Activated T-helper 2 cell treated with anti-CD3 and anti-CD28 coated beads, Interferon-gamma antibody, Interleukin-2, Interleukin-4, amounts not matched to agents 10 μg/mL and 5 μg/mL and 100 μg/mL, durations not matched to agents 14 hours and 24 hours and 36 hours (primary cell): ENCODE results near the gene UBA1. TPM values are rescaled to one million over a fixed set of nuclear protein-coding genes. Genes with fewer than 3 reads are reported as not detected.

Source experiments
- DNase-seq: peaks from one replicate; pipeline ENCODE4 v3.0.0; 2021; ENCODE audit warnings: low spot score
- H3K27ac Mint-ChIP-seq: one replicate; pipeline ENCODE4 v1.8.0; 2021; ENCODE audit warnings: mixed read lengths
- H3K27me3 Mint-ChIP-seq: one replicate; pipeline ENCODE4 v1.8.0; 2021; ENCODE audit warnings: low read depth, mixed read lengths
- H3K36me3 Mint-ChIP-seq: one replicate; pipeline ENCODE4 v1.8.0; 2021; ENCODE audit warnings: low read depth, mixed read lengths
- H3K4me1 Mint-ChIP-seq: one replicate; pipeline ENCODE4 v1.8.0; 2021; ENCODE audit warnings: low read depth, mixed read lengths
- H3K4me3 Mint-ChIP-seq: one replicate; pipeline ENCODE4 v1.8.0; 2021; ENCODE audit warnings: low read depth, mild to moderate bottlenecking, moderate library complexity, mixed read lengths
- H3K9me3 Mint-ChIP-seq: one replicate; pipeline ENCODE4 v1.8.0; 2021; ENCODE audit warnings: mixed read lengths
- intact Hi-C: fragments of 100-400 bp; cut with micrococcal nuclease; formaldehyde crosslinking; loops from one replicate; pipeline ENCODE4 v1.15.1; 2023
- total RNA-seq: library from RNA; stranded (reverse); gene quantifications from 2 replicates; pipeline ENCODE4 v1.2.3, GENCODE V29; 2022

UBA1 gene
- total RNA-seq, 1 donor from 2014 or later: 242 TPM

- DNase-seq: no peak
- Mint-ChIP-seq H3K36me3 (peaks cover 68% of the 10 kb centered on the region), H3K27me3 (no peaks in the 10 kb centered on the region), H3K27ac (no peak overlapping the region), H3K9me3 (no peaks in the 10 kb centered on the region), H3K4me3 (no peak overlapping the region), H3K4me1 (peaks cover 19% of the 10 kb centered on the region)
- intact Hi-C loops: no loop called here
These were observed 30.8 kb downstream of the UBA1 start for GRCh38 chrX:47224266-47224895.

- Mint-ChIP-seq H3K27me3 (no peaks in the 10 kb centered on the region), H3K4me3 (no peak overlapping the region), H3K36me3 (peaks cover 64% of the 10 kb centered on the region), H3K4me1 (peaks cover 14% of the 10 kb centered on the region), H3K27ac (no peak overlapping the region), H3K9me3 (no peaks in the 10 kb centered on the region)
- DNase-seq: no peak
- intact Hi-C loops: no loop called here
These were observed 31.3 kb downstream of the UBA1 start for GRCh38 chrX:47224896-47225290.

DNA sequence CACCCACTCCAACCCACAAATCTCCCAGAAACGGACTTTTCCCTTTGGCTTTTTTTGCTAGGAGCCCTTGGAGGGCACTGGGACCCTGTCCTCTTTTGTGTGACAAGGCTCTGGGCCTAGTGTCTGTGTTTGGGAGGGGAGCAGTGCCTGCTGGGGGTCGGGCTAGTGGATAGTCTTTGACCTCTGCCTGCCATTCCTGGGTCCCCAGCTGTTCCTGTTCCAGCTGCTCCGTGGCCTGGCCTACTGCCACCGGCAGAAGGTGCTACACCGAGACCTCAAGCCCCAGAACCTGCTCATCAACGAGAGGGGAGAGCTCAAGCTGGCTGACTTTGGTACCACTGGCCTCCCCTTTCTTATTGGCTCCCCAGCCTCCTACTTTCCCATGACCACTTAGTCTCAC, 32.4 kb downstream of the UBA1 start:
- Mint-ChIP-seq H3K27ac (peak overlapping the region; percentile 42), H3K27me3 (no peaks in the 10 kb centered on the region), H3K4me1 (peaks cover 4% of the 10 kb centered on the region), H3K9me3 (no peaks in the 10 kb centered on the region), H3K4me3 (no peak overlapping the region), H3K36me3 (peaks cover 59% of the 10 kb centered on the region)
- no peak for DNase-seq
- intact Hi-C loops: no loop called here

DNA sequence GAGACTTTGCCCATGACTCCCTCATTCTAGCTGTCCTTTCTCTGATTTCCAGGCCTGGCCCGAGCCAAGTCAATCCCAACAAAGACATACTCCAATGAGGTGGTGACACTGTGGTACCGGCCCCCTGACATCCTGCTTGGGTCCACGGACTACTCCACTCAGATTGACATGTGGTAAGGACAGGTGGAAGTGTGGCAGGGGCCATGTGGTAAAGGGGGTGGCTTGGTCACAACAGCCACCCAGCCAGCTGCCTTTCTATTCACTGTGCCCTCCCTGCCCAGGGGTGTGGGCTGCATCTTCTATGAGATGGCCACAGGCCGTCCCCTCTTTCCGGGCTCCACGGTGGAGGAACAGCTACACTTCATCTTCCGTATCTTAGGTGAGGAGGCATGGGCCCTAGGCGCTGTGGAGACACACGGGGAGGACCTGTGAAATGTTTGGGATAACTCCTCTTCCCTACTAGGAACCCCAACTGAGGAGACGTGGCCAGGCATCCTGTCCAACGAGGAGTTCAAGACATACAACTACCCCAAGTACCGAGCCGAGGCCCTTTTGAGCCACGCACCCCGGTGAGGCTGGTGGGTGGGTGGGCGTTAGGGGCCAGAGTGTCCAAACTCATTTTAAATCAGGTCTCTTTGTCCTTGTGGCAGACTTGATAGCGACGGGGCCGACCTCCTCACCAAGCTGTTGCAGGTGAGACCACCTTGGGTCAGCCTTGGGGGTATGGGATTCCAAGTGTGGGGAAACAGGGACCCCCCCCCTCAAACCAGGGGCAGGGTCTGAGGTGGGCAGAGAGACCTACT, 33.1 kb downstream of the UBA1 start:
- intact Hi-C loops: no loop called here
- peak overlapping the region; percentile 42 for H3K27ac Mint-ChIP-seq
- no peaks in the 10 kb centered on the region for H3K27me3 Mint-ChIP-seq
- H3K9me3 Mint-ChIP-seq: no peaks in the 10 kb centered on the region
- no peak overlapping the region for H3K4me3 Mint-ChIP-seq
- H3K36me3 Mint-ChIP-seq: peaks cover 59% of the 10 kb centered on the region
- peaks cover 6% of the 10 kb centered on the region for H3K4me1 Mint-ChIP-seq
- DNase-seq: no peak

DNA sequence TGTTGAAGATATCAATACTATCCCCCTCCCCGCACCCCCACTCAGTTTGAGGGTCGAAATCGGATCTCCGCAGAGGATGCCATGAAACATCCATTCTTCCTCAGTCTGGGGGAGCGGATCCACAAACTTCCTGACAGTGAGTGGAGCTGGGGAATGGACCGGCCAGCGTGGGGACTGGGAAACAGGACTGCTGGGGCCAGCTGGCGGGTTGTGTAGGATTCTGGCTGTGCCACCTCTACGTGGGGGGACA, 33.6 kb downstream of the UBA1 start:
- Mint-ChIP-seq H3K27ac (no peak overlapping the region), H3K4me1 (peaks cover 6% of the 10 kb centered on the region), H3K27me3 (no peaks in the 10 kb centered on the region), H3K36me3 (peaks cover 54% of the 10 kb centered on the region), H3K4me3 (no peak overlapping the region), H3K9me3 (no peaks in the 10 kb centered on the region)
- DNase-seq: no peak
- intact Hi-C loops: no loop called here

DNA sequence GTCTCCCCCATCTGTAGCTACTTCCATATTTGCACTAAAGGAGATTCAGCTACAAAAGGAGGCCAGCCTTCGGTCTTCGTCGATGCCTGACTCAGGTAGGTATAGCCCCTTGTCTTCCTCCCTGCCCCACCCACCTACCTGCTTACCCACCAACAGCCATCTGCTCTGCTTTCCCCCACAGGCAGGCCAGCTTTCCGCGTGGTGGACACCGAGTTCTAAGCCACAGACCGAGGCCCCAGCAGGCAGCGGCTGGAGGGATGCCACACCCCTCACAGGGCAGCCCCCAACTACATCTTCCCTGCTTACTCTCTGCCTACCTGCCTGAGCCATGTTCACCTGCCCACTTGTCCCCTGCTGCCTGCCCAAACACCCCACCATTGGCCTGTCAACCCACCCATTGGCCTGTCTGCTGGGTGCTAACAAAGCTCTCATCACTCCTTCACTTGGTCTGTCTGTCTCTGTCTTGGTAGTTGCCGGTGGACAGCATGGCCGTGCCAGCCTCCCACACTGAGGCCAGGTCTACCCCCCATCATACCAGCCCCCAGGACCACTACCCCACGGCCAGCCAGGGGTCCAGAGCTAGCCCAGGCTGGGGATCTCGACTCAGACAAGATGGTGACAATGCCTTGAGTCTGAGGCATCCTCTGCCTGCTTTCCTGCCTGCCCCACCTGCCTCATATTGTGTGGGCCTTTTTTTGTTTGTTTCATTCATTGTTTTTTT, 35.1 kb downstream of the UBA1 start:
- Mint-ChIP-seq H3K27me3 (no peaks in the 10 kb centered on the region), H3K4me3 (no peak overlapping the region), H3K27ac (no peak overlapping the region), H3K4me1 (peaks cover 8% of the 10 kb centered on the region), H3K36me3 (peaks cover 42% of the 10 kb centered on the region), H3K9me3 (no peaks in the 10 kb centered on the region)
- DNase-seq: no peak
- intact Hi-C loops: no loop called here

- DNase-seq: no peak
- no peak overlapping the region for H3K4me3 Mint-ChIP-seq
- intact Hi-C loops: no loop called here
- H3K36me3 Mint-ChIP-seq: peaks cover 36% of the 10 kb centered on the region
- H3K27me3 Mint-ChIP-seq: no peaks in the 10 kb centered on the region
- no peak overlapping the region for H3K27ac Mint-ChIP-seq
- H3K4me1 Mint-ChIP-seq: peaks cover 8% of the 10 kb centered on the region
- H3K9me3 Mint-ChIP-seq: no peaks in the 10 kb centered on the region
These were observed 35.8 kb downstream of the UBA1 start for GRCh38 chrX:47229427-47229826.

DNA sequence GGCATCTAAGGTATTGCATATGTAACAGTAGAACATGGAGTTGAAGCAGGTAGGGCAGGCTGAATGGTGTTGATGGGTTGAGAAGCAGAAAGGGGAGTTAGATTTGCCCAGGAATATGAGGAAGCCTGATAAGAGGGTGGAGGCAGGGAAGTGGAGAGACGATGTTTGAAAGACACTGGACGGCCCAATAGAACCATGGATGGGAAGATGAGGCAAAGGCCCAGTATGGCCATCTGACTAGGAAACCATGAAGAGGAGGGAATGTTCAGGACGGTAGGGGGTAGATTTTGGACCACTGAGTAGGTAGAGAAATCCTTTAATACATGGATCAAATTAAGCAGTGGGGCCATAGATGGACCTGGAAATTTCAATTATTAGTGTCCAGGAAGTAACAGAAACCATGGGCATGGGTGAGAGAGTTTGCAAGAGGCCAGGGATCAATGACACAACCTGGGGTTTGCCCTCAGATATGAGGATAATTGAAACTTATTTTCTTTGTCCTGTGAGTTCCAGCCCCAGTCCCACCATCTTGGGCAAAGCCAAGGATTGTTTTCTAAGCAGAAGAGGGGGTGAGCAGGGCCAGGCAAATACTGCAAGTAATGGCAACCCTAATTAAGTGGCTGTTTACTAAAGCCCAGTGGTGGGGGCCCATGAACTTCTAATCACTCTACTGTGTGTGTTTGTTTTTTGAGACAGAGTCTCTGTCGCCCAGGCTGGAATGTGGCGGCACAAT, 36.7 kb downstream of the UBA1 start:
- DNase-seq: no peak
- no peak overlapping the region for H3K4me3 Mint-ChIP-seq
- intact Hi-C loops: loop anchor here (10.0 kb wide), 1 partner anchor 84 kb away; no protein-coding TSS in a partner anchor
- no peaks in the 10 kb centered on the region for H3K27me3 Mint-ChIP-seq
- H3K27ac Mint-ChIP-seq: peak overlapping the region; percentile 19
- H3K4me1 Mint-ChIP-seq: peaks cover 10% of the 10 kb centered on the region
- H3K36me3 Mint-ChIP-seq: peaks cover 37% of the 10 kb centered on the region
- no peaks in the 10 kb centered on the region for H3K9me3 Mint-ChIP-seq

DNA sequence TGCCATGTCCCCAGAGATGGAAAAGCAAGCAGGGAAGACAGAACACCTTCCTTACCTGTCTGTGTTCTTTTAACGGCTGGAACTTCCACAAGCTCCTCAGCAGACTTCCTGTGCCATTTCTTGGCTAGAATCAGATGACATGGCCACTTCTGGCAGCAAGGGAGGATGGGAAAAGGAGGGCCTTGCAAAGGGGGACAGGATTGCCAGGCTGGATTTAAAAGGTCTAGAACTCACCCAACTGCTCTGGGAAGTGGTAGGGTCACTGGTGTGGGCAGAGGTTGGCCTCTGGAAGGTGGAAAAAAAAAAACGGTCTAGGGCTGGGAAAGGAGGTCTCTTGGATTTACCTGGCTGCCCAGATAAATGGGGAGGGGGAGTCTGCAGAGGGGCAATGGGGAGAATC, 37.5 kb downstream of the UBA1 start:
- intact Hi-C loops: loop anchor here (10.0 kb wide), 1 partner anchor 84 kb away; no protein-coding TSS in a partner anchor
- peaks cover 19% of the 10 kb centered on the region for H3K4me1 Mint-ChIP-seq
- peaks cover 33% of the 10 kb centered on the region for H3K36me3 Mint-ChIP-seq
- H3K9me3 Mint-ChIP-seq: no peaks in the 10 kb centered on the region
- no peak overlapping the region for H3K4me3 Mint-ChIP-seq
- H3K27me3 Mint-ChIP-seq: no peaks in the 10 kb centered on the region
- no peak for DNase-seq
- no peak overlapping the region for H3K27ac Mint-ChIP-seq

GRCh38 chrX:47232197-47232802, 38.7 kb downstream of the UBA1 start:
- Mint-ChIP-seq H3K4me1 (peaks cover 20% of the 10 kb centered on the region), H3K9me3 (no peaks in the 10 kb centered on the region)

DNA sequence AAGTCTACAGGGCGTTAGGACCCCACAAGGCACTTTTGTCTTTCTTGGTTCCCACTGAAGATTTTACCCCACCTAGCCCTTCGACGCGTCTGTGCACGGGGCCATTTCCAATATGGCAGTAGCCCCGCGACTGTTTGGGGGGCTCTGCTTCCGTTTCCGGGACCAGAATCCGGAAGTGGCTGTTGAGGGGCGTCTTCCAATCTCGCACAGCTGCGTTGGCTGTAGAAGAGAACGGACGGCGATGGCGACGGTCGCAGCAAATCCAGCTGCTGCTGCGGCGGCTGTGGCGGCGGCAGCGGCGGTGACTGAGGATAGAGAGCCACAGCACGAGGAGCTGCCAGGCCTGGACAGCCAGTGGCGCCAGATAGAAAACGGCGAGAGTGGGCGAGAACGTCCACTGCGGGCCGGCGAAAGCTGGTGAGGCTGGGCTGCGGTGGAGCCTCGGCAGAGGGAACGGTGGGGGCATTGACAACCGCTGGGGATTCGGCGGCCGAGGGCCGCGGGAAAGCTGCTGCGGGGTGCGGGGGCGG, 39.2 kb downstream of the UBA1 start, which contains the start of gene USP11:
Gene USP11, plus strand, starts transcription at position 207 of the 530 bp plus-strand sequence. Its CDS starts 35 bp downstream, at position 242.
- DNase-seq: peak; percentile 16
- H3K36me3 Mint-ChIP-seq: peaks cover 26% of the 10 kb centered on the region
- no peaks in the 10 kb centered on the region for H3K9me3 Mint-ChIP-seq
- H3K27me3 Mint-ChIP-seq: no peaks in the 10 kb centered on the region
- H3K4me1 Mint-ChIP-seq: peaks cover 20% of the 10 kb centered on the region
- intact Hi-C loops: loop anchor here (1.0 to 10.0 kb wide), 4 partner anchors 15 to 82 kb away; partner anchors contain the start of genes CDK16 and UBA1
- H3K4me3 Mint-ChIP-seq: peak within 1 kb of the TSS; percentile 86
- peak within 1 kb of the TSS; percentile 95 for H3K27ac Mint-ChIP-seq

More at GRCh38 chrX:47232197-47232802, 38.7 kb downstream of the UBA1 start:
- no peak for DNase-seq
- peak overlapping the region; percentile 86 for H3K4me3 Mint-ChIP-seq
- H3K36me3 Mint-ChIP-seq: peaks cover 26% of the 10 kb centered on the region
- no peaks in the 10 kb centered on the region for H3K27me3 Mint-ChIP-seq
- peak overlapping the region; percentile 95 for H3K27ac Mint-ChIP-seq
- intact Hi-C loops: loop anchor here (2.0 to 10.0 kb wide), 2 partner anchors 17 to 83 kb away; no protein-coding TSS in a partner anchor
